Astrocyte (in vitro differentiated cells and primary cell): ENCODE data around the gene PURB. TPM values are rescaled to one million over a fixed set of nuclear protein-coding genes. Genes with fewer than 3 reads are reported as not detected.

ENCODE experiments used
- DNase-seq: peaks from one replicate; pipeline ENCODE4 v3.0.0-alpha.2; 2010; ENCODE audit warnings: low read depth
- FAIRE-seq: peaks from 2 replicates; lab custom pipeline; 2011; peaks lifted over from hg19 to GRCh38; lab: Jason Lieb, UNC
- H2AFZ ChIP-seq: 2 replicates; pipeline ENCODE4 v1.6.0; 2012; ENCODE audit warnings: low read depth, low read length, inconsistent platforms
- H3K27ac ChIP-seq: 2 replicates; pipeline ENCODE4 v1.5.1; 2011; ENCODE audit warnings: low read depth, low read length, inconsistent platforms
- H3K27me3 ChIP-seq: 2 replicates; pipeline ENCODE4 v1.6.0; 2011; ENCODE audit warnings: low read length, inconsistent platforms; ENCODE audit not compliant: insufficient read depth
- H3K36me3 ChIP-seq: 2 replicates; pipeline ENCODE4 v1.5.1; 2011; ENCODE audit warnings: low read length, inconsistent platforms; ENCODE audit not compliant: insufficient read depth
- H3K4me1 ChIP-seq: 2 replicates; pipeline ENCODE4 v1.5.1; 2011; ENCODE audit warnings: low read length, inconsistent platforms; ENCODE audit not compliant: insufficient read depth
- H3K4me2 ChIP-seq: 2 replicates; pipeline ENCODE4 v1.6.0; 2012; ENCODE audit warnings: low read length, inconsistent platforms
- H3K4me3 ChIP-seq: 2 replicates; pipeline ENCODE4 v1.5.1; 2011; ENCODE audit warnings: low read depth, mild to moderate bottlenecking, low read length, inconsistent platforms; ENCODE audit not compliant: insufficient read depth
- H3K79me2 ChIP-seq: 2 replicates; pipeline ENCODE4 v1.6.0; 2012; ENCODE audit warnings: mild to moderate bottlenecking, low read length, inconsistent platforms; ENCODE audit not compliant: insufficient read depth
- H3K9ac ChIP-seq: 2 replicates; pipeline ENCODE4 v1.6.0; 2012; ENCODE audit warnings: mild to moderate bottlenecking, low read length, inconsistent platforms
- H3K9me3 ChIP-seq: 2 replicates; pipeline ENCODE4 v1.5.1; 2012; ENCODE audit warnings: low read depth, mild to moderate bottlenecking, low read length, inconsistent platforms; ENCODE audit not compliant: insufficient read depth
- H4K20me1 ChIP-seq: 2 replicates; pipeline ENCODE4 v1.6.0; 2012; ENCODE audit warnings: low read length, inconsistent platforms; ENCODE audit not compliant: insufficient read depth
- H3K27ac Mint-ChIP-seq: one replicate; pipeline ENCODE4 v1.8.0; 2021; ENCODE audit warnings: mild to moderate bottlenecking, mixed read lengths; ENCODE audit not compliant: unreplicated experiment
- H3K27me3 Mint-ChIP-seq: one replicate; pipeline ENCODE4 v1.8.0; 2021; ENCODE audit warnings: low read depth, mixed read lengths; ENCODE audit not compliant: unreplicated experiment
- H3K36me3 Mint-ChIP-seq: one replicate; pipeline ENCODE4 v1.8.0; 2021; ENCODE audit warnings: low read depth, mixed read lengths; ENCODE audit not compliant: unreplicated experiment
- H3K4me1 Mint-ChIP-seq: one replicate; pipeline ENCODE4 v1.8.0; 2021; ENCODE audit warnings: low read depth, mixed read lengths; ENCODE audit not compliant: unreplicated experiment
- H3K4me3 Mint-ChIP-seq: one replicate; pipeline ENCODE4 v1.8.0; 2021; ENCODE audit warnings: mild to moderate bottlenecking, moderate library complexity, mixed read lengths; ENCODE audit not compliant: unreplicated experiment
- H3K9me3 Mint-ChIP-seq: one replicate; pipeline ENCODE4 v1.8.0; 2021; ENCODE audit warnings: mild to moderate bottlenecking, mixed read lengths; ENCODE audit not compliant: unreplicated experiment
- EZH2 ChIP-seq: IDR thresholded peaks from 2 replicates; pipeline ENCODE4 v1.6.1; 2012; ENCODE audit warnings: mild to moderate bottlenecking, low read length, inconsistent platforms; ENCODE audit not compliant: insufficient read depth
- total RNA-seq: library from RNA; stranded (reverse); gene quantifications from 2 replicates; pipeline ENCODE4 v1.2.1, GENCODE V29; 2021
- TF ChIP-seq, protein P1 (sequence below): IDR thresholded peaks from 2 replicates; pipeline ENCODE4 v1.5.1; 2011; ENCODE audit warnings: low read depth, mild to moderate bottlenecking, inconsistent platforms, low read length, moderate library complexity; ENCODE audit not compliant: insufficient read depth

PURB gene
- total RNA-seq, 1 donor from 2014 or later = 26.3 TPM

DNA sequence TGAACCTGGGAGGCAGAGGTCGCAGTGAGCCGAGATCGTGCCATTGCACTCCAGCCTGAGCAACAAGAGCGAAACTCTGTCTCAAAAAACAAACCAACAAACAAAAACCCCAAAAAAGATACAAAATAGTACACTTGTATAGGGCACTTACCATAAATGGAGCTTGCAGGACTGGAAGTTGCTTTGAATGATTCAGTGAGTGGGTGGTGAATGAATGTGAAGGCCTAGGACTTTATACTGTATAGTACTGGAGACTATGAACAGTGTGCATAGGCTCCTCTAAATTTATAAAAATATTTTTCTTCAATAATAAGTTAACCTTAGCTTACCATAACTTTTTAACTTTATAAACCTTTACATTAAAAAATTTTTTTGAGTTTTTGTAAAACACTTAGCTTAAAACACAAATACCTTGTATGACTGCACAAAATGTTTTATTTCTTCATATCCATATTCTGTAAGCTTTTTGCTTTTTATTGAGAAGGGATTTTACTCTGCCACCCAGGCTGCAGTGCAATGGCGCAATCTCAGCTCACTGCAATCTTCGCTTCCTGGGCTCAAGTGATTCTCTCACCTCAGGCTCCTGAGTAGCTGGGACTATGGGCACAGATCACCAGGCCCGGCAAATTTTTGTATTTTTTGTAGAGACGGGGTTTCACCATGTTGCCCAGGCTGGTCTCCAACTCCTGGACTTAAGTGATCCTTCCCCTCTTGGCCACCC is 30.5 kb downstream of the PURB start:
- no peaks in the 10 kb centered on the region for H3K27me3 ChIP-seq
- no peak overlapping the region for H2AFZ ChIP-seq
- Mint-ChIP-seq H3K4me3 (no peak overlapping the region), H3K27me3 (no peaks in the 10 kb centered on the region), H3K36me3 (no peaks in the 10 kb centered on the region), H3K9me3 (no peaks in the 10 kb centered on the region), H3K27ac (no peak overlapping the region), H3K4me1 (peaks cover 2% of the 10 kb centered on the region)
- H4K20me1 ChIP-seq = no peaks in the 10 kb centered on the region
- no peaks in the 10 kb centered on the region for H3K9me3 ChIP-seq
- DNase-seq (peak; percentile 29), FAIRE-seq (no peak)
- no peak overlapping the region for H3K27ac ChIP-seq
- H3K79me2 ChIP-seq = no peaks in the 10 kb centered on the region
- H3K4me2 ChIP-seq = no peak overlapping the region
- H3K4me3 ChIP-seq = no peak overlapping the region
- H3K9ac ChIP-seq = no peak overlapping the region
- TF ChIP-seq EZH2 = no peak
- TF ChIP-seq, protein P1, sequence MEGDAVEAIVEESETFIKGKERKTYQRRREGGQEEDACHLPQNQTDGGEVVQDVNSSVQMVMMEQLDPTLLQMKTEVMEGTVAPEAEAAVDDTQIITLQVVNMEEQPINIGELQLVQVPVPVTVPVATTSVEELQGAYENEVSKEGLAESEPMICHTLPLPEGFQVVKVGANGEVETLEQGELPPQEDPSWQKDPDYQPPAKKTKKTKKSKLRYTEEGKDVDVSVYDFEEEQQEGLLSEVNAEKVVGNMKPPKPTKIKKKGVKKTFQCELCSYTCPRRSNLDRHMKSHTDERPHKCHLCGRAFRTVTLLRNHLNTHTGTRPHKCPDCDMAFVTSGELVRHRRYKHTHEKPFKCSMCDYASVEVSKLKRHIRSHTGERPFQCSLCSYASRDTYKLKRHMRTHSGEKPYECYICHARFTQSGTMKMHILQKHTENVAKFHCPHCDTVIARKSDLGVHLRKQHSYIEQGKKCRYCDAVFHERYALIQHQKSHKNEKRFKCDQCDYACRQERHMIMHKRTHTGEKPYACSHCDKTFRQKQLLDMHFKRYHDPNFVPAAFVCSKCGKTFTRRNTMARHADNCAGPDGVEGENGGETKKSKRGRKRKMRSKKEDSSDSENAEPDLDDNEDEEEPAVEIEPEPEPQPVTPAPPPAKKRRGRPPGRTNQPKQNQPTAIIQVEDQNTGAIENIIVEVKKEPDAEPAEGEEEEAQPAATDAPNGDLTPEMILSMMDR = no peak
- peaks cover 2% of the 10 kb centered on the region for H3K4me1 ChIP-seq
- no peaks in the 10 kb centered on the region for H3K36me3 ChIP-seq

DNA sequence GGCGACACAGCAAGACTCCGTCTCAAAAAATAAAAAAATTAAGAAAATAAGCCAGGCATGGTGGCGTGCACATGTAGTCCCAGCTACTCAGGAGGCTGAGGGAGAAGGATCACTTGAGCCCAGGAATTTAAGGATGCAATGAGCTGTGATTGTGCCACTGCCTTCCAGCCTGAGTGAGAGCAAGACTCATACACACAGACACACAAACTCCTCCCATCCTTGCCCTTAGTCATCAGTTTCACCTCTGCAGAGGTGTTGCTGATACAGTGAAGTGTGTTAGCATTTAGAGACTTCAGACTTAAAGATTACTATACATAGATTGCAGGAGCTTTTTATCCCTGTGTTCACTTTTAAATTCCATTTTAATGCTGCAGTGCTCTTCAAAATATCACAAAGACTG is 31.9 kb downstream of the PURB start:
- no peaks in the 10 kb centered on the region for H4K20me1 ChIP-seq
- Mint-ChIP-seq H3K9me3 (no peaks in the 10 kb centered on the region), H3K4me1 (peaks cover 2% of the 10 kb centered on the region), H3K27ac (no peak overlapping the region), H3K4me3 (no peak overlapping the region), H3K27me3 (no peaks in the 10 kb centered on the region), H3K36me3 (no peaks in the 10 kb centered on the region)
- FAIRE-seq (no peak), DNase-seq (no peak)
- no peak for TF ChIP-seq EZH2
- TF ChIP-seq, protein P1 = no peak
- H3K79me2 ChIP-seq = no peaks in the 10 kb centered on the region
- no peak overlapping the region for H2AFZ ChIP-seq
- H3K4me2 ChIP-seq = no peak overlapping the region
- H3K27ac ChIP-seq = no peak overlapping the region
- no peaks in the 10 kb centered on the region for H3K9me3 ChIP-seq
- peaks cover 12% of the 10 kb centered on the region for H3K4me1 ChIP-seq
- H3K27me3 ChIP-seq = no peaks in the 10 kb centered on the region
- no peak overlapping the region for H3K4me3 ChIP-seq
- no peaks in the 10 kb centered on the region for H3K36me3 ChIP-seq
- no peak overlapping the region for H3K9ac ChIP-seq

DNA sequence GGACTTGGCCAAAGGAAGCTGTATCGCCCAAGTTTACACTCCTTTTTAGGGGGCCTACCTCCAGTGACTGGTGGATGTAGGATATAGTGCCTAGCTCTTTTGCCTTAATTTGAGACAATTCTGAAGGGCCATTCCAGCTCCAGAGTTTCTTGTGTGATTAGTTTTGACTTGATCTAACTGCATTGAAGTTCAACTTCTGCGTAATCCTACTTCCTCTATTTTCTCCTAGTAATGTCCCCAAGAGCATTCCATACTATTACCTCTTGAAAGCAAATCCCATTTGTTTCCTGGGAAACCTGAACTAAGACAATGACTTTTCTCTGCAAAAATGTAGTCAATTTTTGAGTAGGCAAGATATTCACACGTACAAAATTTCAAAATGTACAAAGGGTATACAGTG is 32.7 kb downstream of the PURB start:
- FAIRE-seq = no peak
- Histone ChIP-seq H3K79me2 (no peaks in the 10 kb centered on the region), H3K4me1 (peaks cover 12% of the 10 kb centered on the region), H3K4me2 (no peak overlapping the region), H4K20me1 (no peaks in the 10 kb centered on the region), H3K27ac (no peak overlapping the region), H3K4me3 (no peak overlapping the region), H2AFZ (no peak overlapping the region), H3K9me3 (no peaks in the 10 kb centered on the region), H3K36me3 (no peaks in the 10 kb centered on the region), H3K27me3 (no peaks in the 10 kb centered on the region), H3K9ac (no peak overlapping the region)
- H3K27me3 Mint-ChIP-seq = no peaks in the 10 kb centered on the region
- no peak overlapping the region for H3K4me3 Mint-ChIP-seq
- peaks cover 2% of the 10 kb centered on the region for H3K4me1 Mint-ChIP-seq
- no peak for DNase-seq
- no peak for TF ChIP-seq EZH2
- TF ChIP-seq, protein P1 = no peak
- H3K27ac Mint-ChIP-seq = no peak overlapping the region
- H3K9me3 Mint-ChIP-seq = no peaks in the 10 kb centered on the region
- no peaks in the 10 kb centered on the region for H3K36me3 Mint-ChIP-seq
